OCI-LY1 (cell line): ENCODE measurements around the gene NSG1.

Source experiments
- H2AFZ ChIP-seq: fragments of 200-600 bp; sonication (generic), shearing (Covaris generic); 2 replicates; pipeline ENCODE4 v1.6.0; 2014; ENCODE audit warnings: antibody characterized with exemption, mild to moderate bottlenecking, low read length
- H3F3A ChIP-seq: fragments of 200-600 bp; sonication (generic), shearing (Covaris generic); 2 replicates; pipeline ENCODE4 v1.6.0; 2014; ENCODE audit warnings: mild to moderate bottlenecking, antibody characterized with exemption, low read length, moderate library complexity; ENCODE audit not compliant: insufficient read depth
- H3K27ac ChIP-seq: fragments of 200-600 bp; sonication (generic); 2 replicates; pipeline ENCODE4 v1.5.1; 2014; ENCODE audit warnings: low read length, mixed run types, mild to moderate bottlenecking, low read depth; ENCODE audit not compliant: poor library complexity, severe bottlenecking
- H3K27me3 ChIP-seq: fragments of 200-600 bp; sonication (generic); 2 replicates; pipeline ENCODE4 v1.6.0; 2014; ENCODE audit warnings: antibody characterized with exemption, mild to moderate bottlenecking, low read length, moderate library complexity; ENCODE audit not compliant: insufficient read depth
- H3K36me3 ChIP-seq: fragments of 200-600 bp; sonication (generic); 2 replicates; pipeline ENCODE4 v1.6.1; 2014; ENCODE audit warnings: mild to moderate bottlenecking, antibody characterized with exemption, low read length, moderate library complexity, mixed read lengths; ENCODE audit not compliant: insufficient read depth
- H3K4me1 ChIP-seq: fragments of 200-600 bp; sonication (generic); 2 replicates; pipeline ENCODE4 v1.5.1; 2014; ENCODE audit warnings: mild to moderate bottlenecking, low read length, moderate library complexity; ENCODE audit not compliant: insufficient read depth, severe bottlenecking
- H3K4me2 ChIP-seq: fragments of 200-600 bp; sonication (generic), shearing (Covaris generic); 2 replicates; pipeline ENCODE4 v1.6.1; 2014; ENCODE audit warnings: low read length
- H3K4me3 ChIP-seq: fragments of 200-600 bp; sonication (generic); 2 replicates; pipeline ENCODE4 v1.5.1; 2014; ENCODE audit warnings: low read length, low read depth, mild to moderate bottlenecking, mixed read lengths; ENCODE audit not compliant: poor library complexity, severe bottlenecking
- H3K79me2 ChIP-seq: fragments of 200-600 bp; shearing (Covaris generic); 2 replicates; pipeline ENCODE4 v1.6.1; 2016; ENCODE audit warnings: mixed run types, low read length, mixed read lengths; ENCODE audit not compliant: insufficient read depth
- H3K9ac ChIP-seq: fragments of 200-600 bp; sonication (generic), shearing (Covaris generic); 2 replicates; pipeline ENCODE4 v1.6.1; 2014; ENCODE audit warnings: mild to moderate bottlenecking, low read length, mixed read lengths
- H3K9me2 ChIP-seq: fragments of 200-600 bp; sonication (generic), shearing (Covaris generic); 2 replicates; pipeline ENCODE4 v1.6.1; 2014; ENCODE audit warnings: low read depth, mild to moderate bottlenecking, low read length, mixed read lengths
- H3K9me3 ChIP-seq: fragments of 200-600 bp; shearing (Covaris generic); 2 replicates; pipeline ENCODE4 v1.6.1; 2014; ENCODE audit warnings: low read length, mixed read lengths
- H4K20me1 ChIP-seq: fragments of 200-600 bp; sonication (generic), shearing (Covaris generic); 2 replicates; pipeline ENCODE4 v1.6.0; 2016; ENCODE audit warnings: mild to moderate bottlenecking, low read length; ENCODE audit not compliant: insufficient read depth
- EZH2 ChIP-seq: fragments of 200-600 bp; sonication (generic), shearing (Covaris generic); IDR thresholded peaks from 2 replicates; pipeline ENCODE4 v1.8.0; 2017; ENCODE audit warnings: borderline replicate concordance, mixed run types, mild to moderate bottlenecking, antibody characterized with exemption, low read length, moderate library complexity, mixed read lengths
- TF ChIP-seq, protein P1 (sequence below): fragments of 200-600 bp; sonication (generic), shearing (Covaris generic); IDR thresholded peaks from 2 replicates; pipeline ENCODE4 v1.5.1; 2017; ENCODE audit warnings: mild to moderate bottlenecking, antibody characterized with exemption, low read length, moderate library complexity, mixed read lengths

NSG1 gene

DNA sequence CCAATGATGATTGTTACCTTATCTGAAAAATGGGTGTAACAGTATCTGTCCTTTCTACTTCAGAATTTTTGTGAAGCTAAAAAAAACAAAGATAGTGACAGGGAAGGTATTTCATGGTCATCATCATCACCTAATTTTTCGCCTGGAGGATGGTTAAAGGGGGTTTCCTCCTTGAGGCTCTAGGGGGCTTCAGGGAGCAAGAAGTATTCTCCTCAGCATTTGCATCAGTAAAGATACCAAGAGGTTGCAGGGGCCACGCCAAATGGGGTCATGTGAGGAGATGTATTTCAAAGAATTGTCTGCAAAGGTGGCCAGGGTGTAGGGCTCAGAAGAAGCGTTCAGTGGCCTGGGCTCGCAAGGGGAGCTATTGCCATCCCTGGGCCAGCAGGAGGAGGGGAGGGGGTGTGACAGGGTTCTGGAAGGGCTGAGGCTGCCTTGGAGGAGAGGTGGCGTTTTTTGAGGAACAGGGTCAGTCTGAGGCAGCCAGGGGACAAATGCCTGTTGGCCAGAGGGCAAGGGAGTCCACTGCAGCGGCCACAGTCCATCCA, 7.3 kb upstream of the NSG1 start:
- TF ChIP-seq, protein P1, sequence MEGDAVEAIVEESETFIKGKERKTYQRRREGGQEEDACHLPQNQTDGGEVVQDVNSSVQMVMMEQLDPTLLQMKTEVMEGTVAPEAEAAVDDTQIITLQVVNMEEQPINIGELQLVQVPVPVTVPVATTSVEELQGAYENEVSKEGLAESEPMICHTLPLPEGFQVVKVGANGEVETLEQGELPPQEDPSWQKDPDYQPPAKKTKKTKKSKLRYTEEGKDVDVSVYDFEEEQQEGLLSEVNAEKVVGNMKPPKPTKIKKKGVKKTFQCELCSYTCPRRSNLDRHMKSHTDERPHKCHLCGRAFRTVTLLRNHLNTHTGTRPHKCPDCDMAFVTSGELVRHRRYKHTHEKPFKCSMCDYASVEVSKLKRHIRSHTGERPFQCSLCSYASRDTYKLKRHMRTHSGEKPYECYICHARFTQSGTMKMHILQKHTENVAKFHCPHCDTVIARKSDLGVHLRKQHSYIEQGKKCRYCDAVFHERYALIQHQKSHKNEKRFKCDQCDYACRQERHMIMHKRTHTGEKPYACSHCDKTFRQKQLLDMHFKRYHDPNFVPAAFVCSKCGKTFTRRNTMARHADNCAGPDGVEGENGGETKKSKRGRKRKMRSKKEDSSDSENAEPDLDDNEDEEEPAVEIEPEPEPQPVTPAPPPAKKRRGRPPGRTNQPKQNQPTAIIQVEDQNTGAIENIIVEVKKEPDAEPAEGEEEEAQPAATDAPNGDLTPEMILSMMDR = peak; percentile 23; the same call in 1 of the 2 replicates
- no peak for TF ChIP-seq EZH2
- no peaks in the 10 kb centered on the region for H3K79me2 ChIP-seq
- no peak overlapping the region for H3K27ac ChIP-seq
- peaks cover 5% of the 10 kb centered on the region for H3K4me1 ChIP-seq
- H3K27me3 ChIP-seq = no peaks in the 10 kb centered on the region
- no peaks in the 10 kb centered on the region for H3F3A ChIP-seq
- no peaks in the 10 kb centered on the region for H3K9me3 ChIP-seq
- H2AFZ ChIP-seq = no peak overlapping the region
- H3K36me3 ChIP-seq = no peaks in the 10 kb centered on the region
- H3K4me3 ChIP-seq = no peak overlapping the region
- no peak overlapping the region for H3K4me2 ChIP-seq
- H4K20me1 ChIP-seq = no peaks in the 10 kb centered on the region
- H3K9ac ChIP-seq = no peak overlapping the region
- H3K9me2 ChIP-seq = no peaks in the 10 kb centered on the region

DNA sequence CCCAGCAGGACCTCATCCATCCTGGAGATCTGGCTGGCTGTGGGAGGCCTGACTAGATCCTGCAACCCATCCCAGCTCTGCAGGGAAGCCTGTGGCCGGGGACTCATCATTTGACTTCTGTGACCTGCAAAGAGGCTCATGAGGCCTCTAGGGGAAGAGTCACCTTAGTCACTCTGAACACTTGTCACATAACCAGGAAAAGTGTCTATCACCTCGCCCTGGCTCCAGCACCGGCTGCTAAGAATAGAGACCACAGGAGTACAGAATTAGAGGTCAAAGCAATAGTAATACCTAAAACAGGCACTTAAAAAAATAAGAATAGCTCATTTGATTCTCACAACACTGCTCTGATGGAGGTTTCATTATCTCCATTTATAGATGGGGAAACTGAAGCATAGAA, 3.8 kb upstream of the NSG1 start:
- no peak overlapping the region for H2AFZ ChIP-seq

DNA sequence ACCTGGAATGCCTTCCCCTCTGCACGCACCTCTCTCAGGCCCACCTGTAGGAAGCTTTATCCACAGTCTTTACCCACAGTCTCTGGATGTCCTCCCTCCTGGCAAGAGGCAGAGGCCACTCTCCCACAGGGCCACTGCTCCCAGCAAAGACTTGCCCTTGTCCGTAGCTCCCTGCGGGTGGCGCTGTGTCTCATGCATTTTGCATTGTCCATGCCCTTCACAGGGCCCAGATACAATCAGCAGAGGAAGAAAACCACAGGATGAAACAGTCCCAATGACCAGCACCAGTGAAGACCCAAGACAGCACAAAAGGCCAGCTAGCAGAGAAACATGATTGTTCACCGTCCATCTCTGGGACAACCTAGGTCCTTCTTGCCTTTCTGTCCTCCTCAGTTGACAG, 2.1 kb upstream of the NSG1 start:
- no peaks in the 10 kb centered on the region for H4K20me1 ChIP-seq
- no peak overlapping the region for H3K4me3 ChIP-seq
- H2AFZ ChIP-seq = no peak overlapping the region
- no peaks in the 10 kb centered on the region for H3K9me2 ChIP-seq
- H3K36me3 ChIP-seq = peaks cover 11% of the 10 kb centered on the region; the same call in 1 of the 2 replicates
- H3K4me1 ChIP-seq = peaks cover 35% of the 10 kb centered on the region
- no peak overlapping the region for H3K9ac ChIP-seq
- no peaks in the 10 kb centered on the region for H3K27me3 ChIP-seq
- H3K27ac ChIP-seq = no peak overlapping the region
- no peaks in the 10 kb centered on the region for H3F3A ChIP-seq
- TF ChIP-seq, protein P1 = peak; percentile 59
- TF ChIP-seq EZH2 = no peak
- no peaks in the 10 kb centered on the region for H3K79me2 ChIP-seq
- no peaks in the 10 kb centered on the region for H3K9me3 ChIP-seq
- H3K4me2 ChIP-seq = 0 out of 2 replicates have a peak overlapping the region, but pooled peaks have one; percentile 20

More for the DNA sequence above, 3.8 kb upstream of the NSG1 start:
- H3K4me1 ChIP-seq = peaks cover 18% of the 10 kb centered on the region
- H3K27ac ChIP-seq = no peak overlapping the region
- H3K9me2 ChIP-seq = no peaks in the 10 kb centered on the region
- no peaks in the 10 kb centered on the region for H3K36me3 ChIP-seq
- no peak overlapping the region for H3K9ac ChIP-seq
- no peak overlapping the region for H3K4me2 ChIP-seq
- H4K20me1 ChIP-seq = no peaks in the 10 kb centered on the region
- no peak for TF ChIP-seq EZH2
- TF ChIP-seq, protein P1 = no peak
- H3K4me3 ChIP-seq = no peak overlapping the region
- no peaks in the 10 kb centered on the region for H3K9me3 ChIP-seq
- H3F3A ChIP-seq = no peaks in the 10 kb centered on the region
- H3K79me2 ChIP-seq = no peaks in the 10 kb centered on the region
- H3K27me3 ChIP-seq = no peaks in the 10 kb centered on the region
